Suppressor macrophage (primary cell): ENCODE measurements around the gene MDFIC.

Source experiments
- DNase-seq, 4 experiments: peaks; one replicate each; pipeline ENCODE4 v3.0.0-alpha.2; 2020 to 2022

Gene MDFIC

GRCh38 chr7:114997487-114998404, 75.9 kb downstream of the MDFIC start:
- peak in 2 of 4 experiments; percentile 40 to 44 for DNase-seq

GRCh38 chr7:115004121-115004520, 82.2 kb downstream of the MDFIC start:
- no peak for DNase-seq

GRCh38 chr7:115005251-115005650, 83.4 kb downstream of the MDFIC start:
- DNase-seq = no peak

- DNase-seq = no peak
Measured at GRCh38 chr7:115005953-115006352, 84.1 kb downstream of the MDFIC start.

- no peak for DNase-seq
Measured at GRCh38 chr7:115007751-115008150, 85.9 kb downstream of the MDFIC start.

- DNase-seq = peak in 1 of 4 experiments; percentile 19
Measured at GRCh38 chr7:115008465-115009114, 86.7 kb downstream of the MDFIC start.

GRCh38 chr7:115009139-115009538, 87.2 kb downstream of the MDFIC start:
- DNase-seq = no peak

GRCh38 chr7:115009736-115010440, 88.0 kb downstream of the MDFIC start:
- no peak for DNase-seq

- no peak for DNase-seq
Measured at GRCh38 chr7:115010441-115010820, 88.5 kb downstream of the MDFIC start.

- peak in 1 of 4 experiments; percentile 22 for DNase-seq
Measured at GRCh38 chr7:115013886-115014285, 92.0 kb downstream of the MDFIC start.

- no peak for DNase-seq
Measured at GRCh38 chr7:115014794-115015193, 92.9 kb downstream of the MDFIC start.

GRCh38 chr7:115015619-115016018, 93.7 kb downstream of the MDFIC start:
- no peak for DNase-seq

- DNase-seq = peak; percentile 54 to 82 (median 66)
Measured at GRCh38 chr7:115019882-115020605, 98.2 kb downstream of the MDFIC start.

- peak; percentile 9 to 36 (median 20) for DNase-seq
Measured at GRCh38 chr7:115023219-115023618, 101.3 kb downstream of the MDFIC start.

GRCh38 chr7:115024276-115024675, 102.4 kb downstream of the MDFIC start:
- DNase-seq = no peak

- no peak for DNase-seq
Measured at GRCh38 chr7:115032715-115033703, 111.1 kb downstream of the MDFIC start.

GRCh38 chr7:115033917-115034459, 112.1 kb downstream of the MDFIC start:
- no peak for DNase-seq

- no peak for DNase-seq
Measured at GRCh38 chr7:115034515-115034914, 112.6 kb downstream of the MDFIC start.

- no peak for DNase-seq
Measured at GRCh38 chr7:115037128-115037802, 115.4 kb downstream of the MDFIC start.

- no peak for DNase-seq
Measured at GRCh38 chr7:115038158-115038557, 116.3 kb downstream of the MDFIC start.
